Effector memory CD4-positive, alpha-beta T cell (primary cell): ENCODE data around the gene ZMYND8.

Experiments
- DNase-seq, 3 donors: peaks; one replicate each; pipeline ENCODE4 v3.0.0-alpha.2; 2020
- H3K27ac ChIP-seq: 2 replicates; pipeline ENCODE4 v1.7.0; 2013; ENCODE audit warnings: mild to moderate bottlenecking, low read length, moderate library complexity; ENCODE audit not compliant: insufficient read depth, poor library complexity, severe bottlenecking
- H3K27me3 ChIP-seq: replicated peaks from 2 replicates; pipeline ENCODE4 v1.7.0; 2013; ENCODE audit warnings: mild to moderate bottlenecking, low read length; ENCODE audit not compliant: insufficient read depth, control insufficient read depth, poor library complexity, severe bottlenecking
- H3K36me3 ChIP-seq: 2 replicates; pipeline ENCODE4 v1.7.0; 2013; ENCODE audit warnings: mild to moderate bottlenecking, low read length, moderate library complexity; ENCODE audit not compliant: control insufficient read depth, insufficient read depth
- H3K4me1 ChIP-seq: 2 replicates; pipeline ENCODE4 v1.7.0; 2013; ENCODE audit warnings: low read length, mild to moderate bottlenecking; ENCODE audit not compliant: control insufficient read depth, insufficient read depth, poor library complexity, severe bottlenecking
- H3K4me3 ChIP-seq: 2 replicates; pipeline ENCODE4 v1.7.0; 2013; ENCODE audit warnings: low read length, low read depth, mild to moderate bottlenecking; ENCODE audit not compliant: insufficient read depth, poor library complexity, severe bottlenecking
- H3K9me3 ChIP-seq: 2 replicates; pipeline ENCODE4 v1.7.0; 2013; ENCODE audit warnings: mild to moderate bottlenecking, low read length, moderate library complexity; ENCODE audit not compliant: control insufficient read depth

The ZMYND8 gene

DNA sequence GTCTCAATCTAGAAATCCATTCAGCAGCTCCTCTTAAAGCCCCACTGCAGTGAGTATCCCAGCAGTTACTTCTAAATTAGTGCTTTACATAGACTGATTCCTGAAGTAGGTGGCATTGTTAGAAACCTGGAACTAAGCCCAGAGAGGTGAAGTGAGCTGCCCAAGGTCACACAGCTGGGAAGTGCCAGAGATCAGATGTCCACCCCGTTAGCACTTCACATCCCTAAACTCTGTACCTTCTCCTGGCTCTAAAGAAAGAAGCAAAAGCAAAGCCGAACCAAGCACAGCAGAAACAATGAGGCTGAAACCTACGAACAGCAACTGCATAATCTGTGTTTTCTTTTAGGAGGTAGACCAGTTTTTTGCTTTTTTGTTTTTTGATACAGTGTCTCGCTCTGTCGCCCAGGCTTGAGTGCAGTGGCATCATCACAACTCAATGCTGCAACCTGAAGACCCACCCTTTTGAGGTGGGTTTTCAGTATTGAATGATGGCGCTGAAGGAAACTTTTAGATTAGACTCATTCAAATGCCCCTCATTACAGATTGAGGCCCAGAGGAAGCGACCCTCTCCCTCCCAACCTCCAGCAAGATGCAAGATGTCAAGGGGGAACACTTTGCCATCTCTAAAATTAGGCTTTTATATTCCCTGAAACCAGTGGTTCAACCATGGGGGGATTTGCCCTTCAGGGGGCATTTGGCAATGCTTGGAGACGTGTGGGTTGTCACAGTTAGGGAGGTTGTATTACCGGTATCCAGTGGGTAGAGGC is 3.2 kb upstream of the ZMYND8 start:
- peaks cover 19% of the 10 kb centered on the region for H3K4me1 ChIP-seq
- no peak overlapping the region for H3K27ac ChIP-seq
- DNase-seq: no peak
- H3K4me3 ChIP-seq: no peak overlapping the region
- H3K9me3 ChIP-seq: no peaks in the 10 kb centered on the region
- no peaks in the 10 kb centered on the region for H3K27me3 ChIP-seq
- no peaks in the 10 kb centered on the region for H3K36me3 ChIP-seq

DNA sequence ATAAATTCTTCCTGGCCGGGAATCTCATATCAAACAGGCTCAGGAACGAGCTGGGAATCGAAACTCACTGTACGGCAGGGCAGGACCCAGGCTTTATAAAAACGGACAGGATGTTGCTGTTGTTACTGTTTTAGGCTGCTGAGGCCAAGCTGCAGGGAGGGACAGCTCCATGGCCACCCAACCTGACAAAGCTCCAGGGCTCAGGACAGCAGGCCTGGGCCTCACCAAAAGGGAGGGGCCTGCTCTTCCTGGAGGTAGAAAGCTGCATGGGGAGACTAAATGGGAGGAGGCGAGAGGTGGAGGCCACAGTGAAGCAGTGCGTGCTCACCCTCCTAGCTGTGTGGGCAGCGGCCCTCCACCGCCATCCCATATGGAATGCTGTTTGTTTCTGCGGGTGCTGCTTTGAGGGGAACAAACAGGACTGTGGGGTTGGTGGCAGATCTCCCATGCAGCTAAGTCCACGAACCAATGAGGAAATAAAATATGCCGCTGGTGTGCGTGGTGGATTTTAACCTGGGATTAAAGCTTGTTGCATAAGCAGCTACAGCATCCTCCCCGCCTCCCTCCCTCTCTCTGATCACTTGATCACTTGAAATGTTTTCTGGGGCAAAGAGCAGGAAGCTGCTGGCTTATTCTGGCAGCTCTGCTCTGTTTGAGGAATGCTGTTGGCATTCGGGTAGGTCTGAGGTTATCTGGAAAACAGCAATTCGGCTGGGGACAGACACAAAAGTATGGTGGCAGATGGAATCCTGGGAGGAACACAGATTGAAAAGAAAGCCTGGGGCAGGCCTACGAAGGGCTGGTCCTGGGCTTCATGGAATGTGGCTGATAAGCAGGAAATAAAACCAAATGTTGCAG is 2.4 kb upstream of the ZMYND8 start:
- no peak overlapping the region for H3K4me3 ChIP-seq
- H3K36me3 ChIP-seq: no peaks in the 10 kb centered on the region
- no peak overlapping the region for H3K27ac ChIP-seq
- no peaks in the 10 kb centered on the region for H3K9me3 ChIP-seq
- H3K4me1 ChIP-seq: peaks cover 27% of the 10 kb centered on the region
- H3K27me3 ChIP-seq: no peaks in the 10 kb centered on the region
- DNase-seq: no peak

DNA sequence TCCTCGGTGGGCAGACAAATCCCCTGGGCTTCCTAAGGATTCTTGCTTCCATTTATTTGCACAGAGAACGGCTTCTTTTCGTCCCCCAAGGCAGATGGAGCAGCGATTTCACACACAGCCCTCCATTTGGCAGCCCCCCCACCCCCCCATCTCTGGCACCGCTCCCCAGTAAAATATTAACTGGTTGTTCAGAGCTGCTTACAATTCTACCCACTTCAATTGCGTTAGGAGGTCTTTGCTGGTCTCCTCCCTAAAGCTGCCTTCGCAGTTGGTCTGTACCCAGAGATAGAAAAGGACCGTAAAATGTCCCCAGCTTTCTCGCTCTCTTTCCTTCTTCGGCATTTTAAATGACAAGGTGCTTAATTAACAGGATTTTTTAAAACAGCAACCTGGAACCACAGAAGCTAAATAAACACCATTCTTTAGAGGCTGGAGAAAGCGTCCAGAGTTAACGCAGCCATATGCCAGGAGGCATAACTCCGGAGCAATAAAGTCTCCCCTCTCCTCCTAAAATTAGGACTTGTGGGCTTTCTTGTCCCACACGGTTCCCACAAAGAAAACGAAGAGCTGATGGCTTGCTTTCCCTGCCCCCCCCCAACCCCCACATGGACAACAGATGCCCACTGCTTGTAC is 1.7 kb upstream of the ZMYND8 start:
- no peak for DNase-seq
- Histone ChIP-seq H3K27me3 (no peaks in the 10 kb centered on the region), H3K36me3 (no peaks in the 10 kb centered on the region), H3K4me3 (no peak overlapping the region), H3K4me1 (peaks cover 35% of the 10 kb centered on the region), H3K9me3 (no peaks in the 10 kb centered on the region), H3K27ac (peak overlapping the region; percentile 84)

DNA sequence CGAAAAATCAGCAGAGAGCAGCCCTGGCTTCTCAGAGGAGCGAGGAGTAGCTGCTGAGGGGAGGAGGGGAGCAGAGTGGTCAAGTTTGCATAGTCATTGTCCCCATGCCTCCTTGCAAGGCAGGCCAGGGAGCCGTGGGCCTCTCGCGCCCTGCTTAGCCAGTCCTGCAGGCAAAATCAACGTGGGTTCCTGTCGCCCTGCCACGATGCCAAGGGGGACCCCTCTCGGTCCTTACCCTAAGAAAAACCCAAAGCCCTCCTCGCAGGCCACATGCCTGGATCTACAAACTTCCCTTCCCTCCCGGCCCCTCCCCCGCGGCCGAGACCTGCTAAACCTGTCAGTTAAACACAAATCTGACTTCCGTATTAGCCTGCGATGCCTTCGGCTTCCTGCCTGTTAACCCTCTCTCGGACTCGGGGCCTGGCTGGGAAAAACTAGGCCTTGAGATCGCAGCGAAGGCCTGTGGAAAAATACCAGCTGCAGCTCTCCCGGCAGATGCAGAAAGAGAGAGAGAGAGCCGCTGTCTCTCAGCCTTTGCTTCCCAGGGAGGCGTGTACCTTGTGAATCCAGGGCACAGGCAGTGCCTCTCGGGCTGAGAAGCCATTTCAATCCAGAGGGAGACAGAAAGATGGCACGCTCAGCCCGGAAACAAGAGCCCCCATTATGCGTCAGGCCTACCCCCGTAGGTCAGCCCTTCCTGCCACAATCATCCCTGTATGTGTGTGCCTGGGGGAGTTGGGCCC is 968 bp upstream of the ZMYND8 start:
- DNase-seq: peak; percentile 29 to 44 (median 44)
- Histone ChIP-seq H3K4me1 (peaks cover 41% of the 10 kb centered on the region), H3K36me3 (no peaks in the 10 kb centered on the region), H3K27ac (peak overlapping the region; percentile 84), H3K27me3 (no peaks in the 10 kb centered on the region), H3K4me3 (peak overlapping the region; percentile 23), H3K9me3 (no peaks in the 10 kb centered on the region)

DNA sequence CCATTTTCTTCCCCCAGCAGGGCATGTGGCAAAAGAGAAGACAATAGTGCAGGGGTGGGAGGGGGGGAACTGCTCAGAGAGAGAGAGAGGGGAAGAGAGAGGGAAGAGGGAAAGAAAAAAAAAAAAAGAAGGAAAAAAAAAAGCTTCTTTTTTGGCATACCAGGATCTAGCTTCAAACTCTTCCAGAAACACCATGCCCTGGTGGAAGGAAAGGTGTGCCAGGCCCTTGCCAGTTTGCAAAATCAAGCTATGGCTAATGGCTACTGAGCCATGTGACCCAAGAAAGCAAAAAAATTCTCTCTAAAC is 326 bp downstream of the ZMYND8 start:
- DNase-seq: no peak
- H3K9me3 ChIP-seq: no peaks in the 10 kb centered on the region
- H3K27ac ChIP-seq: peak overlapping the region; percentile 84
- H3K4me3 ChIP-seq: peak overlapping the region; percentile 38
- H3K27me3 ChIP-seq: no peaks in the 10 kb centered on the region
- H3K36me3 ChIP-seq: peaks cover 1% of the 10 kb centered on the region
- peaks cover 43% of the 10 kb centered on the region for H3K4me1 ChIP-seq

DNA sequence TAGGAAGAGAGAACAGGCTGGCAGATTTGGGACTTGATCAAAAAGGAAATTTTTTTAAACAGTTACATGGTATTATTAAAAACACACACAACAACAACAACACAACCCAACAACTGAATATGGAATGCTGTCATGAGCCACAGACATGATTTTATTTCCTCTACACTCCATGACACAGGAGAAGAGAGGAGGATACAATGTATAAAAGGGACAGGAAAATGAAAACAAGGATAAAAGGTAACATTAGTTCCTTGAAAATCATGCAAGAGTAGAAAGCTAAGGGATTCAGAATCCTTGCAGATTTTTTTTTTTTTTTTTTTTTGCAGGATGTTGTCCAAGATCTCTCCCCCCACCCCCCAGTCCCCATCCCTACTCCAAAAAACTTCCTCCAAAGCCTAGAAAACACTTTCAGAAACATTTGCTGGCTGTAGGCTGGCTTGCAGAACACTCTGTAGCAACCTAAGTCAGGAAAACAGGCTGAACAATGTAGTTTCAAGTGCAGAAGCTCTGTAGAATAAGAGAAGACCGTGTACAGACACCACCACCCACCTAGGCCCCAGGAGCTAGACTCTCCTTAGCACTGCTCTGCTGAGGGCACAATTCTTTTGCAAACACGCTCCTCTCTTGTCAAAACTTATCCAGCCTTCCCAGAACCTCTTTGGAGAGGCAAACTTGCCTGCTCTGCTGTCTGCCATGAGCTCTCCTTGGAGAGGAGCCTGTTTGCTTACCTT is 845 bp downstream of the ZMYND8 start:
- Histone ChIP-seq H3K4me1 (peaks cover 48% of the 10 kb centered on the region), H3K4me3 (peak overlapping the region; percentile 38), H3K27ac (peak overlapping the region; percentile 84), H3K9me3 (no peaks in the 10 kb centered on the region), H3K36me3 (peaks cover 3% of the 10 kb centered on the region), H3K27me3 (no peaks in the 10 kb centered on the region)
- DNase-seq: no peak

DNA sequence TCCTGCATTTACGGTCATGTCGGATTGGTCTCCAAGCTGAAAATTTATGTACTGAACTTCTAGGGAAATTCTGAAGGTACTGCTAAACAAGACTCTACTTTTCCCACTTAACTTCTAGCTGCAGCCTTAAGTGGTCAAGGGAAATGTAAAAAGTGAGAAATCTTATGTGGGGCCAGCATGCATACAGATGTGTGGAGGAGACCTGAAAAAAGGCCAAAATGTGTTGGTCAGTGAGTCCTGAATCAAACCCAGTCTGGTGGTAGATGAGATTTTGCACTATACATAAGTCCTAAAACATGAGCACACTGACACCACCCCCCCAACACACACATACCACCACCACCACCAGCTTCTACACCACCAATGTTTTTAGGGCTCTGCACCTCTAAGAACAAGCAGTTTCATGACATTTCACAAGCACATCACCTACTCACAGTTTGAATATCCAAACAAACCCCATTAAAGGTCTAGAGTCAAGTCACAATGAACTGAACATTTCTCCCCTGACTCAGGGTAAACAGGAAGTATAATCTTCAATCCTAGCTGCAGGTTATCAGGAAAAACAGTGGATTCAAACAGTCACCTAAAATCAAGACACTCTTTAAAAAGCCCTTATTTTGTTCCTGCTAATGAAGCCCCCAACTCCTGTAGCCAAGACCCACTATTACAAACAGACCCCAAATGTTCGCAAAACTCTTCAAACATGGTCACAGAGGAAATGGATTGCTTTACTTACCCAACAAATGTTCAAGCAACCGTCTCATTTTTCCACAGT is 1.6 kb downstream of the ZMYND8 start:
- DNase-seq: no peak

DNA sequence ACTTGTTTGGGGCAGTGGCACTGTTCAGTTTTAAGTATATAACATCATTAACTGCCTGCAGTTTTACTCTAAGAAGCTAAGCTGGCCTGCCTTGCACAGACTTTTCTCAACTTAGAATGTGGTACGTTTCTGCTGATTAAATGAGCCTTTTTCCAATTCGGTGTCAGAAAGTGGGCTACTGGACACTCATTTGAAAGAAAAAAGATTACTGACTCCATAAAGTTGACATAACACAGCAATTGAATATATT is 2.1 kb downstream of the ZMYND8 start:
- no peaks in the 10 kb centered on the region for H3K27me3 ChIP-seq
- H3K4me3 ChIP-seq: peak overlapping the region; percentile 38
- no peak for DNase-seq
- peaks cover 58% of the 10 kb centered on the region for H3K4me1 ChIP-seq
- no peaks in the 10 kb centered on the region for H3K9me3 ChIP-seq
- H3K27ac ChIP-seq: peak overlapping the region; percentile 6
- H3K36me3 ChIP-seq: peaks cover 3% of the 10 kb centered on the region

More for the DNA sequence above, 1.6 kb downstream of the ZMYND8 start:
- H3K4me1 ChIP-seq: peaks cover 54% of the 10 kb centered on the region
- peaks cover 3% of the 10 kb centered on the region for H3K36me3 ChIP-seq
- H3K9me3 ChIP-seq: no peaks in the 10 kb centered on the region
- peak overlapping the region; percentile 38 for H3K4me3 ChIP-seq
- H3K27me3 ChIP-seq: no peaks in the 10 kb centered on the region
- no peak overlapping the region for H3K27ac ChIP-seq
